IPS-18a (cell line): ENCODE data around the gene RARS1.

ENCODE experiments used
- H3K27ac ChIP-seq: one replicate; pipeline ENCODE4 v1.5.1; 2013; ENCODE audit warnings: low read length
- H3K27me3 ChIP-seq: one replicate; pipeline ENCODE4 v1.6.1; 2013; ENCODE audit warnings: mild to moderate bottlenecking, low read length; ENCODE audit not compliant: control insufficient read depth, insufficient read depth
- H3K36me3 ChIP-seq: one replicate; pipeline ENCODE4 v1.6.1; 2013; ENCODE audit warnings: low read depth, low read length; ENCODE audit not compliant: control insufficient read depth
- H3K4me1 ChIP-seq: one replicate; pipeline ENCODE4 v1.6.1; 2013; ENCODE audit warnings: low read depth, low read length; ENCODE audit not compliant: control insufficient read depth
- H3K4me3 ChIP-seq: one replicate; pipeline ENCODE4 v1.5.1; 2013; ENCODE audit warnings: low read length
- H3K9ac ChIP-seq: one replicate; pipeline ENCODE4 v1.6.1; 2013; ENCODE audit warnings: mild to moderate bottlenecking, low read length, moderate library complexity
- H3K9me3 ChIP-seq: one replicate; pipeline ENCODE4 v1.6.1; 2013; ENCODE audit warnings: low read depth, low read length; ENCODE audit not compliant: control insufficient read depth

RARS1 gene

DNA sequence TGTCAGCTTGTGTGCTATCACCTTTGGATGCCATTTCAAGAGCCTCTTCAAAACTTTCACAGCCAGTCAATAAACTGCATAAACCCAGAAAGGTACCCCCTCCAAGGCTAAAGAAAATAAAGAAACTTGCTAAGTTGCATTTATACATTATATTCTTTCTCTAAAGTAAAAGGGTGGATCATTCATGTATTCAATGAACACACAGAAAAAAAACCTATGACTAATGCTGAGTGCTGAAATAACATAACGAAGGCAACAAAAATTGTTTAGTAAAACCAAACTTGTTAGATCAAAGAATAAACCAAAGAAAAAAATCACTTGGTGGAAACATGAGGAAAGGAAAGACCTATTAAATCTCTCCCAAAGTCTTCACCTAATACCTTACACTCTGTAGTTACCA, 77.7 kb downstream of the RARS1 start:
- no peak overlapping the region for H3K4me3 ChIP-seq
- H3K36me3 ChIP-seq: peaks cover 79% of the 10 kb centered on the region
- H3K9ac ChIP-seq: no peak overlapping the region

DNA sequence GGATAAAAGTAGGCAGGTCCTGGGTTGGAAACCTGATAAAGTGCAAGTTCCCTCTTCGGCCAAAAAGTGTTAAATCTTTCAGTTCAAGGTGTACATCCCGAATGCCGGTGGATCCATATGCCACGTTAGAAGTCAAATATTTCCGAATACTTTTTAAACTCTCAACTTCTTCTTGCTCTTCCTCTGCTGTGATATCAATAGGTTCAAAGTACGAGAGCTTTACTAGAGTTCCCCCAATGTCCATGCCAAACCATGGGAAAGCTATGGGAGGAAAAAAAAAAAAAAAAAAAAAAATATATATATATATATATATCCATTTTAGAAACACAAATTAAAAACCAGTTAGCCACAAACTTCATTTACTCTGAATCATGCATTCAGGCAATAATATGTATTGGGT, 82.5 kb downstream of the RARS1 start:
- Histone ChIP-seq H3K9me3 (no peaks in the 10 kb centered on the region), H3K36me3 (peaks cover 36% of the 10 kb centered on the region), H3K9ac (no peak overlapping the region), H3K4me1 (no peaks in the 10 kb centered on the region), H3K4me3 (no peak overlapping the region), H3K27me3 (no peaks in the 10 kb centered on the region), H3K27ac (no peak overlapping the region)

More for the DNA sequence above, 77.7 kb downstream of the RARS1 start:
- H3K27ac ChIP-seq: no peak overlapping the region
- no peaks in the 10 kb centered on the region for H3K9me3 ChIP-seq
- no peaks in the 10 kb centered on the region for H3K27me3 ChIP-seq
- no peaks in the 10 kb centered on the region for H3K4me1 ChIP-seq
